Germinal center (tissue), 1 donor: Measurements from ENCODE around the gene DPYSL5.
"Not testable (repeated sequence)": the region's sequence is repeated elsewhere in the genome, so short reads cannot be mapped to it uniquely, and the experiment has no call there.

Experiments used
- DNase-seq: peaks from one replicate; pipeline ENCODE4 v3.0.0; 2012; ENCODE audit warnings: mixed read lengths, low spot score

Gene DPYSL5

DNA sequence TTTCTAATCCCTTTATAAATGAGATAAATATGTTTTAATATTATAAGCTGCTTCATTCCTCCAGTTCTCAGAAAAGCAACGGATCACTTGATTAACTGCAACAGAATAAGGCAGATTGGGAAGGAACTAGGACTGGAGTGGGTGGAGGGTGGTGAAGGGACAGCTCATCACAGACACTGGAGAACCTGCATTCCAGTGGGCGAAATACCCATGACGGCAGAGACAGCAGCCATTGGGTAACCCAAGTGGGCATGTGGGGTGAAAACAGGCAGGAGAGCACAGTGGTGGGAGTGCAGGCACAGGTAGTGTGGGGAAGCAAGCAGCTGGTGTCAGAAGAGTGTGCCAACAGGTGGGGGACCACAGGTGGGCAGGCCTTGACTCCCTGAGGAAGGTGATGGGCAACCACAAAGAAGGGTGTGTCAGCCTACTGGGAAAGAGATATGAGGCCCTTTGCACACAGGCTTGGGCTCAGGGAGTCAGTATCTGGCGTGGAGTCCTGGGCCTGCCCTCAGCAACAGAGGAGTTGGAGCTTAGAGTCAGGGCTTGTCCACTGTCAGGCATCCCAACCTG lies 27.2 kb downstream of the DPYSL5 start:
- no peak for DNase-seq

DNA sequence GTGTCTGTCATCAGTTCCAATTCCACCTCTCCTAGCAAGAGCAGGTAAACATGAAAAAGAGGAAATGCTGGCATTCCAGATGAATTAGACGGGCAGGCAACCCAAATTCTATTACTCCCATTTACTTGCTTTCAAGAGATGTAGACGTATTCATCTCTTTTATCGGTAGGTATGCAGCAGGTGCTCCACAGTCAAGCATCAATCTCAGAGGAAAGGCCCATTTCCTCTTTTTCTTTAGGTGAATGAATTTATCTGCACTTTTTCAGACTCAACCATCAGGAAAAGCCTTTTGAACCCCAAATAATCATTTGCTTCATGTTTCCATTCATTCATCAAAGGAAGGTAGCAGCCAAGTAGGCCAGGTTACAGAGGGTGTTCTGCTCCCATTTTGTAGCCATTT lies 27.9 kb downstream of the DPYSL5 start:
- no peak for DNase-seq

DNA sequence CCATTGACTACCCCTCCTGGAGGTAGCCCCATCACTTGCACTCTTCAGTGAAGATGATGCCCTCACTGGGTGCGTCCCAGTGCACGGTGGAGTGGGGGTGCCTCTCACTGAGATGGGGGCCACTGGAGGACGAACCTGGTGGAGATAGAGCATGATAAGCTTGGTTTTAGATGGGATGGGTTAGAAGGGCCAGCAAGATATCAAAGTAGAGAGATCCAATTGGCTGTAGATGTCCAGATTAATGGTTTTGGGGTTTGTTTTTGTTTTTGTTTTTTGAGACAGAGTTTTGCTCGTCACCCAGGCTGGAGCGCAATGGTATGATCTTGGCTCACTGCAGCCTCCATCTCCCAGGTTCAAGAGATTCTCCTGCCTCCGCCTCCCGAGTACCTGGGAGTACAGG lies 28.3 kb downstream of the DPYSL5 start:
- DNase-seq: no peak

DNA sequence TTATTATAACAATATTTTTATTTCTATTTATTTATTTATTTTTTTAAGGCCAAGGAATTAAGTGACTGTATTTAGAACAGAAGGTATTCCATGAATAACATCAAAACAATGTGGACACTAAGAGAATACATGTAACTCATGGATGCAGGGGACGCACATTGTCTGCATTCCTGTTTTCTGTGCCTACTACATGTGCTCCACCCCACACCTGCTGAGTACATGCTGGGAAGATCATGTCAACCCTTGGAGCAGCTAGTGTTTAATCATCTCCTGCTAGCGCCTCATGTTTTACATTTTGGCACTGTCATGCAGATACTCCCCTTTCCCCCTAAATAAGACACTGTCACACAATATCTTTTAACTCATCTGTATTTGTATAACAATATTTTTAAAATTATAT lies 29.3 kb downstream of the DPYSL5 start:
- DNase-seq: no peak

DNA sequence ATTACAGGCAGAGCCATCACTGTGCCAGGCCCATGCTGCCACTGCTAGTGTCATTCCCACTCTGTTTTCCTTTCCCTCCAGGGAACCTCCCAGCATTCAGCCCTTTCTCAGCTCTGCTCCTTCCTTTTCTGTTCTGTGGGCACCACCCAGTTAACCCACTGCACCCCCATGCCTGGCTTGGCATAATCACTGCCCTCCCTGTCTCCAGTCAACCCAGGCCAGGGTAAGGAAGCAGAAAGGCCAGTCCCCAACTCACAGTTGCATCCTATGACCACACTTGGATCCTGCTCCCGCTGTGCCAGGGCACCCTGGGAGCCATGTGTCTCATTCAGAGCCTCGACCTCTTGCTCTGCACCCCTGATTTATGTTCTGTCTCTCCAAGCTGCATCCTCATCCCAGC lies 32.2 kb downstream of the DPYSL5 start:
- DNase-seq: no peak

DNA sequence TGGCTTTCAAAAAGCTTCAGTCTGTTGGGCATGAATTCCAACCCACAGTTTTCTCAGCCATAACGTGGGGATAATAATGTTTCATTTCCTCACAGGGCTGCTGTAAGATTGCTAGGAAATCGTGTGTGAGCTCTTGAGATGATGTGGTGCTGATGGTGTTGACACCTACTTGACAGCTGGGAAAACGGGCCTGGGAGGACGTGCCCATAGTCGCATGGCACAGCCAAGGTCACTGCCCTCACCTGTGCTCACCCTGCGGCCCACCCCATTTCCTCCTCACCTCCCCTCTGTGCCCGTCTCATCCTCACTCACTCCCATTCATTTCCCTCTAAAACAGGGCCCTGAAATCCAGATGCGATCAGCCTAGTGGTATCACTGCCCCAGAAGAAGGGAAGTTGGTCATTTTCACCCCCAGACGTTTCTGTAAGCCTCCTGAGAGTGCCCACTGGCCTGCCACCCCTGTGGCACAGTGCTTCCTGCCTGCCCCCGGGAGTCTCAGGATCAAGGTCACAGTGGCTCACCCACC lies 33.0 kb downstream of the DPYSL5 start:
- no peak for DNase-seq

DNA sequence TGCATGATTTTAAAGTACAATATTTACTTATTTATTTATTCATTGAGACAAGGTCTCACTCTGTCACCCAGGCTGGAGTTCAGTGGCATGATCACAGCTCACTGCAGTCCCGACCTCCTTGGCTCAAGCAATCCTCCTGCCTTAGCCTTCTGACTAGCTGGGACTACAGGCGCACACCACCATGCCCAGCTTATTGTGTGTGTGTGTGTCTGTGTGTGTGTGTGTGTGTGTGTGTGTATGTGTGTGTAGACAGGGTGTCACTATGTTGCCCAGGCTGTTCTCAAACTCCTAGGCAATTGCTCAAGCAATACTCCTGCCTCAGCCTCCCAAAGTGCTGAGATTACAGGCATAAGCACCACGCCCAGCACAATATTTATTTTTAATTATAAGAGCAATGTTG lies 34.3 kb downstream of the DPYSL5 start:
- DNase-seq: not testable (repeated sequence)

DNA sequence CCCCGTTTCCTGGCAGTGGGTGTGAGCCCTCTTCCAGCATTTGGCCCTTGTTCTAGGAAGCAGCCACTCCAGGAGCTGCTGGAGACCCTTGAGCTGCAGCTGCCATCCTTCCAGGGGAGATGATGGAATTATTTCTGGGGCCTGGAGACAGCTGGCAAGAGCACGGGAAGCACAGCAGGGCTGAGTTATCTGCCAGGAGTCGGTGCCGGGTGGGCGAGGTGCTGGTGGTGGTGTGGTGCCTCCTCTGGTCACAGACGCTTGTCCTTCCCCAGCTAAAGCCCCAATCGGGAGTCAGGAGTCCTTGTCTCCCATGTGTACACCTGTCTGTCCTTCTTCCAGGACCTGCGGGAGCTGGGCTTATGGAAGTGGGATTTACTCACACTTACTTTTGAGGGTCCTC lies 36.0 kb downstream of the DPYSL5 start:
- DNase-seq: no peak

DNA sequence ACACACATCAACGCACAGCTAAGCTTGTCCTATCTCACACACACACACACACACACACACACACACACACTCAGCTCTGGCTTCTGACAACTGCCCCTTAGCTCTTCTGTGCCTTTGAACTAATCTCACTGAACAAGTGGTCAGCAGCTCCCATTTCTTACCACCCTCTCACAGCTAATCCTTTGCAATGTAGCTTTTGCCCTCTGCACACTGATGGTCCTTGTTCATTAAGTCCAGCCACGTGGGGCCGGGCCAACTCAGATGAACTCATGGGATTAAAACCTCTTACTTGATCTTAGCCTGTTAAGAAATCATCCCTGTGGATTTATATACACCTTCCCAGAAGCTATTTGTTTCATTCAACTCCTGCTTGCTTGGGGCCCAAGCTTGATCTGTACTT lies 36.6 kb downstream of the DPYSL5 start:
- DNase-seq: no peak

DNA sequence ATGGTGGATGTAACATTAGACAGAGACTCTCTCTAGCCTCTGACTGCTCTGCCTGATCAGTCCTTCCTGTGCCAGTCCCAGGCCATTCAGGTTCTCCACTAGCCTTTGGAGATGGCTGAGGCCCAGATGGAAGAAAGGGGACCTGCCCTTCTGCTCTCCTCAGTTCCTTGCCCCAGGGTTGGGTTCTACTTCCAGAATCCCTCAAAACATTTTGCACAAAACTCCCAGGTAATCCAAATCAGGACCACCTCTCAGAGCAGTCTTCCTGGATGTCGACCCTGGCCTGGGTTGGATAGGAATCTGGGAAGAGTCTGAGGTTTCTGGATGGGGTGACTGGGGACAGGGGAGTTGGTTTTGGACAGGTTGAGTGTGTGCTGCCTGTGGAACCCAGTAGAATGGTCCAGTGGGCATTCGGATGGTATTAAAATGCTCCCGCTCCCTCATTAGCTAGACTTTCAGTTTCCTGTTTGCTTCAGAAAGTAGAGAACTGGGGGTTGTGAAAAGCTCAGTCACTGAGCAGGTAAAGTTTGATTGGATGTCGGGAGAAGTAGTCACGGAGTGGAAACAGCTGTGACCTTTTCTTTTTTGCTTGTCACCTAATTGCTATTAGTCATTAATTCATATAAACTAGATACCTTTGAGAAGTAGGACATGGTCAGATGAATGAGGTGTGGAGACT lies 37.9 kb downstream of the DPYSL5 start:
- no peak for DNase-seq

DNA sequence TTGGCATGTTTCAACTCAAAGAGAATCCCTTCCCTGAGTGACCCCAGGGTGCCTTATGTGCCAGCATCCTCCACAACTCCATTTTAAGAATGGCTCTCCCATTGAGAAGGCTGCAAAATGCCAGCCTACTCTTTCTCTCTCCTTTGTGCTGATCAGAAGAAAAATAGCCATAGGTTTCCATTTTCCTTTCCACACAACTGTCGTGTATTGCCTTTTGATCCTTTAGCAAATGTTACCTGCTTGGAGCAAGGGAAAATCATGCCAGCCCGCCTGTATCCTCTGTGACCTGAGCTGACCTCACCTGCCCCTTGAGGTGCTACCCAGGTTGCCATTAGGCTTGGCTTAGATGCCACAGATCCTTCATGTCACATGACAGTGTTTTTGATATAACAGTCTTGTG lies 38.8 kb downstream of the DPYSL5 start:
- DNase-seq: no peak

DNA sequence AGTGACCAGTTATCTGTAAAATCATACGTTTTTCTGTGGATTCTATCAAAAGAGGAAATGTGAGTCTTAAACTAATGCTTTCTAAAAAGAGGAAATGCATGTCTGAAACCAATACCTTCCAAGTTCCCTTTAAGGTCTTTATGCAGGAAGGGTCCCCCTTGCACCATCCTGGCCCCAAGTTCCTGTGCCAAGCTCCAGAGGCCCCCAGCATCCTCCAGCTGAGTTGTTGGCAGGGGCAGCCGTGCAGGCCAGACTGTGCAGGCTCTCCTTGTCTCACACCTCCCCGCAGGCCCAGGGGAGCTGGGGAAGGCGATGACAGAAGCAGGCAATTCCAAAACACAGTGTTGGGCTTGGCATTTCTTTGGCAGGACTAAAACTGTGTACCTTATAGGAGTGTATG lies 39.2 kb downstream of the DPYSL5 start:
- peak; percentile 55 for DNase-seq

DNA sequence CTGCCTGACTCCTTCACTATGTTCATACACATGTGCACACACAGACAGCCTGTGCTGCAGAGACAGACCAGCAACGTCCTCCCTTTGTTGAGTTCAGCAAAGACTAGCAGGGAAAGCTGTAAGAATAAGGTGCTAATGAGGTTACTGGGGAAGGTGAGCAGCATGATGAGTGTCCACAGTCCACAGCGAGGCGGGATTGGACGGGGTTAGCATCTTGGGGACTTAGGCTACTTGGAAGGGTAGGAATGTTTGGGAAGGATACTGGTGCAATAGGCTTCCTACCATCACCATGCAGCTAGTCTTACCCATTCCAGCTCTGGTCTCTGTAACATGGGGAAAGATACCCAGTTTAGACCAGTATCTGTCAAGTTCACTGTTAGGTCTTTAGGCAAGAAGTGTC lies 41.9 kb downstream of the DPYSL5 start:
- DNase-seq: no peak

DNA sequence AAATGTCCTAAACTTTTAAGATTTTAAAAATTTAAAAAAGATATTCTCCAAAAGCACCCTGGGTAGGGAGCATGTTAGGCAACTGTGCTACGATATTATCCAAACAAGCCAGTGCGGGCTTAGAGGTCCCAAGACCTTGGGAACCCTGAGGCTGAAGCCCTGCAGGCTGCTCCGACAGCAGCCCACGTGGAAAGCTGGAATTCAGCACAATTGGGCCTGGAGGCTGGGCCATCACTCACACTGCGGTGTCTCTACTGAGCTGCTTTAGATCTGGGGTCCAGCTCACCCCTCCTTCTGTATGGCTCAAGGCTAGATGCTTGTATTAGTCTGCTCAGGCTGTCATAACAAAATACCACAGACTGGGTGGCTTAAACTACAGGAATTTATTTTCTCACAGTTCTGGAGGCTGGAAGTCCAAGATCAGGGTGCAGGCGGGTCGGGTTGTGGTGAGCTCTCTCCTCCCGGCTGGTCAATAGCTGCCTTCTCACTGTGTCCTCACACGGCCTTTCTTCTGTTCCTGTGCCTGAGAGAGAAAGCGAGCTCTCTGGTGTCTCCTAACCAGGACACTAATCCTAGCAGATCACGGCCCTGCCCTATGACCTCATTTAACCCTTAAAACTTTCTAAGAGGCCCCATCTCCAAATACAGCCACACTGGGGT lies 42.5 kb downstream of the DPYSL5 start:
- no peak for DNase-seq

DNA sequence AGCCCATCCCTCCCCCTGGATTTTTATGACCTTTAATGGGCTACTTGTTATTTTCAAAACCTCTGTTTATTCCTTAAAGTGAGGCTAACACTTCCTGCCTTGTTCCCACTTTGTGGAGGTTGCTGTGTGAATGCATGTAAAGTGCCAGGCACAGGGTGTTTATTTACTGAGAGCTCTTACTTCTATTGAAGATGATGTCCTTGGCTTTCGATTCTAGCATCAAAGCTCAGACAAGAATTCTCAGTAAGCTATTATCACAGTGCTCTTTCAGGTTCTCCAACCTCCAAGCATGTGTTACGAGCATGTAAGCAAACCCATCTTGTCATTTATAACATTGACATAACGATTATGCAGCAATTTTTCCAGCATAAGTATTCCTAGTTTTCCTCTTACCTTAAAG lies 44.2 kb downstream of the DPYSL5 start:
- no peak for DNase-seq

DNA sequence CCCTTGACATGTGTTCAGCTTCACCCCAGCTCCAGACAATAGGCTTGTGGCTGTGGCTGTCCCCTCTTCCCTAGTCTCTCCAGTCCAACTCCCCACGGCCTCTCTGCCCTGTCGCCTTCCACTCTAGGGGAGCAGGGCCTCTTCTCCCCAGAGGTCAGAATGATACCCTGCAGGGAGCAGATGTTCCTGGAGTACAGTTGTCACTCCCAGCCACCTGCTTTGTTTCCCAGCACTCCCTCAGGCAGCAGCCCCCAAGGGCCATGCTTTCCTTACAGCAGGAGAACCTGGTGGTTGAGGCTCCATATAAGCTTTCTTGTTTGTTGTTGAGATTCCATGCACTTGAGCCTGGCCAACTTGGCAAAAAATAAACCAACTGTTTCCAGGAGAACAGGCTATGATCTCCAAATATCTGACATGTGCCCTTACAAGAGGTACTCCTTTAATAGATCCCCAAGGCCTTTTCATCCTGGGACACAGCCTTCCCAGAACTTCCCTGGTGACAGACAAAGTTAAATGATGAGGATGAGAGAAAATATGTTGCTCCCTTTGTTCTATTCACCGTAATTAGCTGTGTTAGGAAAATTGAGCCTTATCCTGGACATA lies 45.1 kb downstream of the DPYSL5 start:
- no peak for DNase-seq

DNA sequence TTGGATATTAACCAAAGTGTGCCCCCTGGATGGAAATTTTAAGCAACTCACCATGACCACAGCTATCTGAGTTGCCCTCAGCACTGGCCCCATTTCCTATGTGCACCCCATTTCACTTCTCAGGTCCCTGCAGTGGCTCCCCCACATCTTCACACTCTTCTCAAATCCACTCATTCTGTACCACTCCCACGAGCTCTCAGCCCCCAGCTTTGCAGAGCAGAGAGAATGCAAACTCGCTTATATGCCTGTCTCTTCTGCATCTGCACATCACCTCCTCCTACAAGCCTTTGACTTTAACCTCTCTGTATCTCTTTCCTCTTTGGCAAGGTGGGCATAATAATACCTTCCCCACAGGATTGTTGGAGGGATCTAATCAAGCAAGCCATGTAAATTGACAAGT lies 46.2 kb downstream of the DPYSL5 start:
- no peak for DNase-seq

DNA sequence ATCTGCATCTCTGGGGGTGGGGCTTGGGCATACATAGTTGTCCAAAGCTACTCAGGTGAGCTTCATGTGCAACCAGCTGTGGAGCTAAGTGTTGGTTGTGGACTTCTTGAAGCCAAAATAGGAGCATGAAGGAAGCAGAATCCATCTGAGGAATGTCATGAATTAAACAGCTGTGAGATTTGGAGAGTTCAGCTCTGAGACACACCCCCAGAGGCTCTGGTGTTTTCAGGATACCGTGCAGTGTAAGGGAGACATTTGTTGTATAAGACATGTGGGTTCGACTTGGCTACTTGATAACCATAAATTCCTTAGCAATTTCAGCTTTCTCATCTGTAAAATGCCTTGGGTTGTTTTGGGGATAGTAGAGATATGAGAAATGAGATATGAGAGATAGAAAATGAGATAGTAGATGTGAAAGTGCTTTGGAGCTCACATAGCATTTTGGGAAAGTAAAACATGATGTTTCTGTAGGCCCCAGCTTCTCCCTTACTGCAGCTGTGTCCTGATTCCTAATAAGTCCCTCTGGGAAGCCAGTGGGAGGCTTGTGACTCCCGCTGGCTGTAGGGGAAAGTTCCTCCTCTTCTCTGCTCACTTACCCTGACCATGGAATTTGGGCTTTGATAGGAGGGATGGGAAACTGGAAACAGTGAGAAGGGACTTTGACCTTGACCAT lies 50.0 kb downstream of the DPYSL5 start:
- DNase-seq: no peak

DNA sequence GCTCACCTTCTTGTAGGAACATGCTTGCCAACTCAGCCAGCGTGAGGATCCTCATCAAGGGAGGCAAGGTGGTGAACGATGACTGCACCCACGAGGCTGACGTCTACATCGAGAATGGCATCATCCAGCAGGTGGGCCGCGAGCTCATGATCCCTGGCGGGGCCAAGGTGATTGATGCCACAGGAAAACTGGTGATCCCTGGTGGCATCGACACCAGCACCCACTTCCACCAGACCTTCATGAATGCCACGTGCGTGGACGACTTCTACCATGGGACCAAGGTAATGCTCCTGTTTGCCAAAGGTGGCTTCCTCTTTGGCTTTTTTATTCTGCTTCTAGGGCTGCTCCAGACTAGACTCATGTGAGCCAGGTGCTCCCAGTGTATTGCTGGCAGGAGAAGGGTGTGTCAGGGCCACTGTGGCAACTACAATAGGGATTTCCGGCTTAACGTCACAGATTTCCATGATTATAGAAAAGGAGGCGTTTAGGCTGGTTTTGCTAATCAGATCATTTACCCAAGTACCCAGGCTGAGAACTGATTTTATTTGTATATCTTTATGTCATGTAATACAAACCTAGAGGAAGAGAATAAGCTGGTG lies 50.6 kb downstream of the DPYSL5 start:
- DNase-seq: no peak

DNA sequence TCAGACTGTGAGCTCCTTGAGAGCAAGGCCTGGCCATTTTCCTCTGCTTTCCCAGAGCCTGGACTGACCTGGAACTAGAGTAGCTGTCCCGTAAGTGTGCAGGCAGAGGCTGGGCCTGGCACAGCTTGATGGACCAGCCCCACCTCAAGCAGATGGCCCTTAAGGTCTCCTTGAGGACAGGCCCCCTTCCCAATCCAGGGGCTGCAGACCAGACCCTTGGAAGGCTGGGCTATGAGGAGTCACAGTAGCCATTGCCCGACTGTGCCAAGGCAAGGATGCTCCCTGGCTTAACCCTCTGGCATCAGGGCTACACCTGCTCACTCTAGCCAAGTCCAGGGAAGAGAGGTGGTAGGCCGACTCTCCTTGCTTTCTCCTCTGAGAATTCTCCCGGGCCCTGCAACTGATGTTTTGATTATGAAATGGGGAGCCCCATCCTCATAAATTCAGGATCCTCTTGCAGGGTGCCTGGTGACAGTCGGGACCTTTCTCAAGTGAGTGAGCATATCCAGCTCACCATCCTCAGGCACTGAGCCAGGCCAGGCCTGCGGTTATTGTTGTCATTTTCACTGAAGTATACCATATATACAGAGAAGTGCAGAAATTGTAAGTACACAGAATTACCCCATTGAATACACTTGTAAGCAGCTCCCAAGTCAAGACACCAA lies 51.7 kb downstream of the DPYSL5 start:
- no peak for DNase-seq

DNA sequence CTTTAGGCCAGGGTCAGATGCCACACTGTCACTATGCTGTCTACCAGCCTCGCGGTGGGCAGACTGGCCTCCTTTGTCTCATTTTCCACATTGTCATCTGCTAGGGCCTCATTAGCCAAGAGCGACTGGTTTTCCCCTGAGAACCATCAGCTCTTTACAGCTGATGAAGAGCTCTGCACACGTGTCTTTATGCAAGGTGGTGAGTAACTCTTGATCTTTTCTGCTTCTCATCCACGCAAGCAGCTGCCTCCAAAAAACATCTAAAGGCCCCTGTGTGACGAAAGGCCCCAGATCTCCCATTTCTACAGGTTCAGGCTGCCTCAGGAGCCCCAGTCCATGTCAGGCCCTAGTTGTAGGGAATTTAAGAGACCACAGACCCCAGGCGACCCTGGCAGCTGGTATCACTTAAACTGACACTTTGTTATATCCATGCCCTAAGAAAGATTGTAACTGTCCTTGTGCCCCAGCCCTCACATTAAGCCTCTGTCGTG lies 52.9 kb downstream of the DPYSL5 start:
- no peak for DNase-seq
